GM10248 (cell line): Measurements from ENCODE around the gene BIK.
A peak's percentile ranks its signal among the peaks of the same experiment; 100 is the strongest.
"Not testable (repeated sequence)": the region's sequence is repeated elsewhere in the genome, so short reads cannot be mapped to it uniquely, and the experiment has no call there.

Source experiments
- CTCF ChIA-PET: fragments of 300-600 bp; sonication (Branson Sonifier 250); formaldehyde crosslinking; extraction: SDS; loops from one replicate; lab custom pipeline; 2021; ENCODE audit warnings: antibody characterized with exemption; lab: Yijun Ruan, JAX
- POLR2A ChIA-PET: fragments of 350-650 bp; sonication (Branson Sonifier 250); formaldehyde crosslinking; extraction: SDS; loops from one replicate; lab custom pipeline; 2020; ENCODE audit warnings: antibody characterized with exemption; lab: Yijun Ruan, JAX
- DNase-seq: peaks from one replicate; pipeline ENCODE4 v3.0.0; 2012; ENCODE audit errors: extremely low spot score
- CTCF ChIP-seq: IDR thresholded peaks from 2 replicates; pipeline ENCODE4 v1.5.1; 2012; ENCODE audit warnings: mild to moderate bottlenecking, low read depth; ENCODE audit errors: extremely low read depth, missing control alignments, control extremely low read depth

BIK gene

GRCh38 chr22:43144949-43145348 lies 34.4 kb downstream of the BIK start:
- POLR2A ChIA-PET = no interaction called here
- CTCF ChIA-PET = no interaction called here
- no peak for DNase-seq
- no peak for TF ChIP-seq CTCF

GRCh38 chr22:43145371-43145770 lies 34.8 kb downstream of the BIK start:
- CTCF ChIA-PET, POLR2A ChIA-PET, DNase-seq: not testable (repeated sequence)

- CTCF ChIA-PET = interaction anchor here (1.2 kb wide), 1 partner anchor 13 kb away, joined by 3 read pairs; no protein-coding TSS in a partner anchor
- POLR2A ChIA-PET, DNase-seq: not testable (repeated sequence)
Measured at GRCh38 chr22:43146332-43146731, 35.8 kb downstream of the BIK start.

GRCh38 chr22:43147821-43148220 lies 37.3 kb downstream of the BIK start:
- POLR2A ChIA-PET = interaction anchor here (0.7 kb wide), 1 partner anchor 385 kb away, joined by 8 read pairs; no protein-coding TSS in a partner anchor
- no peak for TF ChIP-seq CTCF
- CTCF ChIA-PET = no interaction called here
- DNase-seq = no peak

- DNase-seq = no peak
- ChIA-PET CTCF (no interaction called here), POLR2A (interaction anchor here (0.7 kb wide), 1 partner anchor 36 kb away, joined by 3 read pairs; no protein-coding TSS in a partner anchor)
- TF ChIP-seq CTCF = no peak
Measured at GRCh38 chr22:43148581-43148980, 38.0 kb downstream of the BIK start.

- ChIA-PET CTCF (no interaction called here), POLR2A (no interaction called here)
- TF ChIP-seq CTCF = no peak
- no peak for DNase-seq
Measured at GRCh38 chr22:43150731-43151206, 40.2 kb downstream of the BIK start.

GRCh38 chr22:43151251-43152002 lies 40.9 kb downstream of the BIK start, which contains the start of gene TSPO:
TSS of gene TSPO (plus strand) at chr22:43151559. CDS start at chr22:43159239, 7,680 bp downstream.
- POLR2A ChIA-PET = no interaction called here
- no peak for TF ChIP-seq CTCF
- peak; percentile 82 for DNase-seq
- CTCF ChIA-PET = no interaction called here
